ENCODE results near the gene RGS14. TPM values are rescaled to one million over a fixed set of nuclear protein-coding genes. Genes with fewer than 3 reads are reported as not detected.
A peak's percentile ranks its signal among the peaks of the same experiment; 100 is the strongest.

Gene RGS14
- total and polyA plus RNA-seq, 2 experiments from 2014 or later: 23.5 to 37.9 TPM

DNA sequence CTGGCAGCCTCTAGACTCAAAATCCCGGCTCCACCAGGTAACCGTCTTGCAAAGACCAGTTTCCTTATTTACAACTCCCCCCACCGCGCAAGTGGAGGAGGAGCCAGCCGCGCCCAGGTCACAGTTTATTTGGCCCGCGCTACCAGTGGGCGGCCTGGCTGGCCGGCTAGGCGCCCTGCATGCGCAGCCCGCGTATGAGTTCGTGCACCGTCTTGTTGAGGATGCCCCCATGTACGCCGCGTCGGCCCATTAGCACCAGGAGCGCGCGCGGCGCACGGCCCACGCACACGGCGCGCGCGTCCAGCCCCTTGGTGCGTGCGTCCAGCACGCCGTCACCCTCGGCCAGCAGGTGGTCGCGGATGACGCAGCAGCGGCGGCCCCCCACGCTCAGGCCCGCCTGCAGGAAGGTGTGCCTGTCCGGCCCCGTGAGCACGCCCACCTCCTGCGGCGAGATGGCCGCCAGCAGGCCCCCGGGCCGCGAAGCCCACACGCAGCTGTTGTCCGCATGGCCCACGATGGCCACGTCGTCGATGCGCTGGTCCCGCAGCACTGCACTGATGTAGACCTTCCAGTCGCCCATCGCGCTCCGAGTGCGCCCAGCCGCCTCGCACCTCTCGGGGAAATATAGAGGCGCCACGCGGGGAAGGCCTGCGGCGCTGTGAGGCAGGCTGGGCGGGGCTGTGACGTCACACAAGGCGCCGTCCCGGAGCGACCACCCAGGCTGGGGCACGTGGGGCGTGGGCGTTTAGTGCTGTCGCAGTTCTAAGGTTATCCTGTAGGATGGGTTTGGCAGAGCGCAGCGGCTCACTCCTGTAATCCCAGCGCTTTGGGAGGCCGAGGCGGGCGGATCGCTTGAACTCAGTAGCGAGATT is 42.5 kb downstream of the RGS14 start, which contains the start of gene PFN3 (continued):
- TF ChIP-seq, protein P1, sequence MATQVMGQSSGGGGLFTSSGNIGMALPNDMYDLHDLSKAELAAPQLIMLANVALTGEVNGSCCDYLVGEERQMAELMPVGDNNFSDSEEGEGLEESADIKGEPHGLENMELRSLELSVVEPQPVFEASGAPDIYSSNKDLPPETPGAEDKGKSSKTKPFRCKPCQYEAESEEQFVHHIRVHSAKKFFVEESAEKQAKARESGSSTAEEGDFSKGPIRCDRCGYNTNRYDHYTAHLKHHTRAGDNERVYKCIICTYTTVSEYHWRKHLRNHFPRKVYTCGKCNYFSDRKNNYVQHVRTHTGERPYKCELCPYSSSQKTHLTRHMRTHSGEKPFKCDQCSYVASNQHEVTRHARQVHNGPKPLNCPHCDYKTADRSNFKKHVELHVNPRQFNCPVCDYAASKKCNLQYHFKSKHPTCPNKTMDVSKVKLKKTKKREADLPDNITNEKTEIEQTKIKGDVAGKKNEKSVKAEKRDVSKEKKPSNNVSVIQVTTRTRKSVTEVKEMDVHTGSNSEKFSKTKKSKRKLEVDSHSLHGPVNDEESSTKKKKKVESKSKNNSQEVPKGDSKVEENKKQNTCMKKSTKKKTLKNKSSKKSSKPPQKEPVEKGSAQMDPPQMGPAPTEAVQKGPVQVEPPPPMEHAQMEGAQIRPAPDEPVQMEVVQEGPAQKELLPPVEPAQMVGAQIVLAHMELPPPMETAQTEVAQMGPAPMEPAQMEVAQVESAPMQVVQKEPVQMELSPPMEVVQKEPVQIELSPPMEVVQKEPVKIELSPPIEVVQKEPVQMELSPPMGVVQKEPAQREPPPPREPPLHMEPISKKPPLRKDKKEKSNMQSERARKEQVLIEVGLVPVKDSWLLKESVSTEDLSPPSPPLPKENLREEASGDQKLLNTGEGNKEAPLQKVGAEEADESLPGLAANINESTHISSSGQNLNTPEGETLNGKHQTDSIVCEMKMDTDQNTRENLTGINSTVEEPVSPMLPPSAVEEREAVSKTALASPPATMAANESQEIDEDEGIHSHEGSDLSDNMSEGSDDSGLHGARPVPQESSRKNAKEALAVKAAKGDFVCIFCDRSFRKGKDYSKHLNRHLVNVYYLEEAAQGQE (IDR thresholded peaks at IDR 0.05; ENCODE audit: unreplicated experiment): no peak
- TF ChIP-seq, protein P2, sequence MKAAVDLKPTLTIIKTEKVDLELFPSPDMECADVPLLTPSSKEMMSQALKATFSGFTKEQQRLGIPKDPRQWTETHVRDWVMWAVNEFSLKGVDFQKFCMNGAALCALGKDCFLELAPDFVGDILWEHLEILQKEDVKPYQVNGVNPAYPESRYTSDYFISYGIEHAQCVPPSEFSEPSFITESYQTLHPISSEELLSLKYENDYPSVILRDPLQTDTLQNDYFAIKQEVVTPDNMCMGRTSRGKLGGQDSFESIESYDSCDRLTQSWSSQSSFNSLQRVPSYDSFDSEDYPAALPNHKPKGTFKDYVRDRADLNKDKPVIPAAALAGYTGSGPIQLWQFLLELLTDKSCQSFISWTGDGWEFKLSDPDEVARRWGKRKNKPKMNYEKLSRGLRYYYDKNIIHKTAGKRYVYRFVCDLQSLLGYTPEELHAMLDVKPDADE (IDR thresholded peaks at IDR 0.05): no peak
- TF ChIP-seq JUNB (IDR thresholded peaks at IDR 0.05; ENCODE audit: unreplicated experiment): no peak
- no peak for TF ChIP-seq ZNF331 (CRISPR knock-in tag; IDR thresholded peaks at IDR 0.05; ENCODE audit: low read depth)
- no peak for TF ChIP-seq ZNF114 (CRISPR knock-in tag; IDR thresholded peaks at IDR 0.05)

DNA sequence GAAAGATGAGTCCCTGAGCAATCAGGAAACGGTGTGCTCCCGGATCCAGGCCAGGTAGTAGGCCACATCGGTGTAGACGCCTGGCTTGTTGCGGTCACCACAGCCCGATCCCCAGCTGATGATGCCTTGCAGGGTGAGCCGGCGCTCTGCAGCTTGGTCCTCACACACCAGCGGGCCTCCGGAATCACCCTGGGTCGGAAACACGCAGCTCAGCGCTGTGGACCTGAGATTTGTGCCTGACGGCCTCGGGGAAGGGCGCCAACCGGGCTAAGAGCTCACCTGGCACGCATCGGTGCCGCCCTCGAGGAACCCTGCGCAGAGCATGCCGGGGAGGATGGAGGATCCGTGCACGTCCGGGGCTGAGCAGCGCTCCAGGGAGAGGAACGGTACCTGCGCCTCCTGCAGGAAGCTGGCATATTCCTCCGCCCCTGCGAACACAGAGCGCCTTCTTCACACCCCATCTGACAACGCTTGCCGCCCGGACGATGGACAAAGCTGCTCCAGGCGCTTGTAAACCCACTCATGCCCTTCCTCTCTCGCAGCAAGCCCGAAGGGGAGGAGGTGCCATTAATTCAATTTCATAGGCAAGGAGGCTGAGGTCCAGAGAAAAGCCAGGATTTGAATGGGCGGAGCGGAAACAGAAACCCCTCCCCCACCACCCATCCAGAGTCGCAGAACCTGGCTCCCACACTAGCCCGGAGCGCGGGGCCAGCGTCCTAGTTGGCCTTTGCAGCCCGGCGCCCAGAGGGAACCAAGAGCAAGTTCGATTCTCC is 44.7 kb downstream of the RGS14 start:
- H3K27me3 ChIP-seq (ENCODE audit: insufficient read depth): peaks cover 77% of the 10 kb centered on the region
- Mint-ChIP-seq H3K9me3 (no peaks in the 10 kb centered on the region), H3K27ac (no peak overlapping the region), H3K4me3 (peak overlapping the region; percentile 78), H3K27me3 (ENCODE audit: insufficient read depth, low read depth, poor library complexity) (peaks cover 61% of the 10 kb centered on the region), H3K4me1 (peaks cover 18% of the 10 kb centered on the region; the same call in 2 of the 3 replicates), H3K36me3 (ENCODE audit: low read depth) (no peaks in the 10 kb centered on the region)
- peak overlapping the region; percentile 71 for H3K4me3 ChIP-seq
- peak overlapping the region; percentile 99 for H2AFZ ChIP-seq
- ATAC-seq (peak; percentile 74), DNase-seq (ENCODE audit: low spot score) (peak; percentile 97)
- TF ChIP-seq, protein P3, sequence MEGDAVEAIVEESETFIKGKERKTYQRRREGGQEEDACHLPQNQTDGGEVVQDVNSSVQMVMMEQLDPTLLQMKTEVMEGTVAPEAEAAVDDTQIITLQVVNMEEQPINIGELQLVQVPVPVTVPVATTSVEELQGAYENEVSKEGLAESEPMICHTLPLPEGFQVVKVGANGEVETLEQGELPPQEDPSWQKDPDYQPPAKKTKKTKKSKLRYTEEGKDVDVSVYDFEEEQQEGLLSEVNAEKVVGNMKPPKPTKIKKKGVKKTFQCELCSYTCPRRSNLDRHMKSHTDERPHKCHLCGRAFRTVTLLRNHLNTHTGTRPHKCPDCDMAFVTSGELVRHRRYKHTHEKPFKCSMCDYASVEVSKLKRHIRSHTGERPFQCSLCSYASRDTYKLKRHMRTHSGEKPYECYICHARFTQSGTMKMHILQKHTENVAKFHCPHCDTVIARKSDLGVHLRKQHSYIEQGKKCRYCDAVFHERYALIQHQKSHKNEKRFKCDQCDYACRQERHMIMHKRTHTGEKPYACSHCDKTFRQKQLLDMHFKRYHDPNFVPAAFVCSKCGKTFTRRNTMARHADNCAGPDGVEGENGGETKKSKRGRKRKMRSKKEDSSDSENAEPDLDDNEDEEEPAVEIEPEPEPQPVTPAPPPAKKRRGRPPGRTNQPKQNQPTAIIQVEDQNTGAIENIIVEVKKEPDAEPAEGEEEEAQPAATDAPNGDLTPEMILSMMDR (conservative IDR thresholded peaks at IDR 0.05; ENCODE audit: low read depth in 2 of 2): peak; percentile 60 to 70
- TF ChIP-seq POLR2AphosphoS5 (IDR thresholded peaks at IDR 0.05; ENCODE audit: low read depth) (no peak), CREB1 (CRISPR knock-in tag; IDR thresholded peaks at IDR 0.05; ENCODE audit: low read depth) (peak; percentile 55; the same call in 1 of the 2 replicates), ZNF114 (CRISPR knock-in tag; IDR thresholded peaks at IDR 0.05) (no peak), NANOG (IDR thresholded peaks at IDR 0.05; ENCODE audit: borderline replicate concordance) (no peak), JUNB (IDR thresholded peaks at IDR 0.05; ENCODE audit: unreplicated experiment) (no peak)
- TF ChIP-seq, protein P1 (IDR thresholded peaks at IDR 0.05; ENCODE audit: unreplicated experiment): no peak
- H3K9me2 ChIP-seq (ENCODE audit: insufficient read depth): peaks cover 3% of the 10 kb centered on the region; the same call in 1 of the 2 replicates
- no peaks in the 10 kb centered on the region for H3K36me3 ChIP-seq (ENCODE audit: insufficient read depth)
- H3K4me1 ChIP-seq (ENCODE audit: insufficient read depth): peaks cover 6% of the 10 kb centered on the region; the same call in 1 of the 2 replicates
- no peaks in the 10 kb centered on the region for H3K79me2 ChIP-seq (replicated peaks; ENCODE audit: insufficient read depth)
- H3K27ac ChIP-seq (ENCODE audit: low read depth): no peak overlapping the region
- peaks cover 23% of the 10 kb centered on the region for H3F3A ChIP-seq (replicated peaks; ENCODE audit: low read depth)
- no peaks in the 10 kb centered on the region for H4K20me1 ChIP-seq (replicated peaks; ENCODE audit: insufficient read depth)
- H3K4me2 ChIP-seq: peak overlapping the region; percentile 90

Data from GM23338 (cell line).